ENCODE results near the gene POLR1G. TPM values are rescaled to one million over a fixed set of nuclear protein-coding genes. Genes with fewer than 3 reads are reported as not detected.
A peak's percentile ranks its signal among the peaks of the same experiment; 100 is the strongest.

The POLR1G gene
- total and polyA plus RNA-seq, 9 of the 15 experiments (the other 6 are each of a cell fraction or from before 2014, with no cell fraction given): 3.0 to 50.1 (median 27.4) TPM

DNA sequence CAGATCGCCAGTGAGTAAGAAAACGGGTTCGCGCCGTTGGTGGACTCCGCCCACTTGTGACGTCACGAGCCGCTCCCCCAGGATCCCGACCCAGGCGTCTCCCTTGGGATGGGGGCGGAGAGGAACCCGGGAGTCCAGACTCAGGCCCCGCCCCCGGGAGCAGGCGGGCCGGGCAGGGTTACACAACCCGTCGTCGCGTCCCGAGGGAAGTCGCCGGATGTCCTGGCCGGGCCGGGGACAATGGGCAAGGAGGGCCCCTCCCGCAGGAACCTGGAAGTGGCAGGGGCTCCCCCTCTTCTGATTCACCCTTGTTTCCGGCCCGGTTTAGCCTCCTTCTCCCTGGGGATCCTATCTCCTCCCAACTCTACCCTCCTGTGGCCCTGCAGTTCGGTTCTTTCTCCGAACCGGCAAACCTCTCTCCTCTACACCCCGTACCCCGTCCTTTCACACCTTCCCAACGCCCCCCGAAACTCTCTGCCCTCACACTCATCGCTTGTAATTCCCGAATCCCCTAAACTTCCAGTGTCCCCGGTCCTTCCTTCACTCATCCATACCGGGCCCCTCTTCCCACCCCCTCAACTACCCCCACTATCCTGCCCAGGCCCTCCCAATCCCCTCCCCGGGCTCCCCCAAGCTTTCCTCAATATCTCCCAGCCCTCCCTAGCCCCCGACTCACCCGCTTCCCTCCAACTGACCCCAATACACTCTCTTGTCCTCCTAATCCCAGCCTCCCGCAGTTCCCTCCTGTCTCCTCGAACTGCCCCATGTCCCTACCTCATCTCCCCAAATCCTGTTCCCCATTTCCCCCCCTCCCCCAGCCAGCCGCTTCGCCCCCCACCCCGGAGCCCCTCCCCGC, 37.2 kb downstream of the POLR1G start (continued):
- TF ChIP-seq, protein P1, sequence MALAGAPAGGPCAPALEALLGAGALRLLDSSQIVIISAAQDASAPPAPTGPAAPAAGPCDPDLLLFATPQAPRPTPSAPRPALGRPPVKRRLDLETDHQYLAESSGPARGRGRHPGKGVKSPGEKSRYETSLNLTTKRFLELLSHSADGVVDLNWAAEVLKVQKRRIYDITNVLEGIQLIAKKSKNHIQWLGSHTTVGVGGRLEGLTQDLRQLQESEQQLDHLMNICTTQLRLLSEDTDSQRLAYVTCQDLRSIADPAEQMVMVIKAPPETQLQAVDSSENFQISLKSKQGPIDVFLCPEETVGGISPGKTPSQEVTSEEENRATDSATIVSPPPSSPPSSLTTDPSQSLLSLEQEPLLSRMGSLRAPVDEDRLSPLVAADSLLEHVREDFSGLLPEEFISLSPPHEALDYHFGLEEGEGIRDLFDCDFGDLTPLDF (CRISPR knock-in tag; IDR thresholded peaks at IDR 0.05): 0 out of 2 replicates have a peak, but pooled peaks have one; percentile 60
- TF ChIP-seq, protein P2, sequence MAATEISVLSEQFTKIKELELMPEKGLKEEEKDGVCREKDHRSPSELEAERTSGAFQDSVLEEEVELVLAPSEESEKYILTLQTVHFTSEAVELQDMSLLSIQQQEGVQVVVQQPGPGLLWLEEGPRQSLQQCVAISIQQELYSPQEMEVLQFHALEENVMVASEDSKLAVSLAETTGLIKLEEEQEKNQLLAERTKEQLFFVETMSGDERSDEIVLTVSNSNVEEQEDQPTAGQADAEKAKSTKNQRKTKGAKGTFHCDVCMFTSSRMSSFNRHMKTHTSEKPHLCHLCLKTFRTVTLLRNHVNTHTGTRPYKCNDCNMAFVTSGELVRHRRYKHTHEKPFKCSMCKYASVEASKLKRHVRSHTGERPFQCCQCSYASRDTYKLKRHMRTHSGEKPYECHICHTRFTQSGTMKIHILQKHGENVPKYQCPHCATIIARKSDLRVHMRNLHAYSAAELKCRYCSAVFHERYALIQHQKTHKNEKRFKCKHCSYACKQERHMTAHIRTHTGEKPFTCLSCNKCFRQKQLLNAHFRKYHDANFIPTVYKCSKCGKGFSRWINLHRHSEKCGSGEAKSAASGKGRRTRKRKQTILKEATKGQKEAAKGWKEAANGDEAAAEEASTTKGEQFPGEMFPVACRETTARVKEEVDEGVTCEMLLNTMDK (IDR thresholded peaks at IDR 0.05; ENCODE audit: borderline replicate concordance, insufficient read depth, low read depth, low read length, poor library complexity, severe bottlenecking): no peak
- TF ChIP-seq FOSL1 (tag; conservative IDR thresholded peaks at IDR 0.05) (peak; percentile 82), ZC3H4 (CRISPR knock-in tag; IDR thresholded peaks at IDR 0.05; ENCODE audit: borderline replicate concordance) (0 out of 2 replicates have a peak, but pooled peaks have one; percentile 33), NCOA4 (IDR thresholded peaks at IDR 0.05; ENCODE audit: partially characterized antibody) (no peak), RFX5 (IDR thresholded peaks at IDR 0.05; ENCODE audit: low read depth, low read length) (0 out of 2 replicates have a peak, but pooled peaks have one; percentile 34), ASH1L (IDR thresholded peaks at IDR 0.05; ENCODE audit: borderline replicate concordance, low read depth, partially characterized antibody) (peak; percentile 37), COPS2 (conservative IDR thresholded peaks at IDR 0.05) (no peak), DDX20 (tag; IDR thresholded peaks at IDR 0.05; ENCODE audit: low read depth) (no peak), ZNF253 (CRISPR knock-in tag; conservative IDR thresholded peaks at IDR 0.05) (no peak), ZFPM2 (CRISPR knock-in tag; IDR thresholded peaks at IDR 0.05) (no peak), MYBL2 (IDR thresholded peaks at IDR 0.05; ENCODE audit: low read depth) (no peak), MYBL2 (CRISPR knock-in tag; IDR thresholded peaks at IDR 0.05; ENCODE audit: borderline replicate concordance) (no peak), MCM7 (IDR thresholded peaks at IDR 0.05) (no peak), CCNT2 (IDR thresholded peaks at IDR 0.05; ENCODE audit: borderline replicate concordance, extremely low read depth, insufficient read length, low read depth, low read length) (peak; percentile 92), WHSC1 (IDR thresholded peaks at IDR 0.05; ENCODE audit: low read length) (no peak), CBX3 (IDR thresholded peaks at IDR 0.05; ENCODE audit: borderline replicate concordance in 1 of 2, low read length in 2 of 2) (no peak), SLC30A9 (CRISPR knock-in tag; IDR thresholded peaks at IDR 0.05) (no peak), PML (IDR thresholded peaks at IDR 0.05; ENCODE audit: low read length) (no peak), PHF20 (IDR thresholded peaks at IDR 0.05; ENCODE audit: partially characterized antibody) (no peak)
- TF ChIP-seq, protein P3, sequence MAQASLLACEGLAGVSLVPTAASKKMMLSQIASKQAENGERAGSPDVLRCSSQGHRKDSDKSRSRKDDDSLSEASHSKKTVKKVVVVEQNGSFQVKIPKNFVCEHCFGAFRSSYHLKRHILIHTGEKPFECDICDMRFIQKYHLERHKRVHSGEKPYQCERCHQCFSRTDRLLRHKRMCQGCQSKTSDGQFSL (CRISPR knock-in tag; IDR thresholded peaks at IDR 0.05): peak; percentile 48; the same call in 1 of the 2 replicates
- TF ChIP-seq, protein P3 (tag; IDR thresholded peaks at IDR 0.05): peak in 1 of 2 experiments; percentile 32; a peak in 2 of 4 replicates
- TF ChIP-seq, protein P4, sequence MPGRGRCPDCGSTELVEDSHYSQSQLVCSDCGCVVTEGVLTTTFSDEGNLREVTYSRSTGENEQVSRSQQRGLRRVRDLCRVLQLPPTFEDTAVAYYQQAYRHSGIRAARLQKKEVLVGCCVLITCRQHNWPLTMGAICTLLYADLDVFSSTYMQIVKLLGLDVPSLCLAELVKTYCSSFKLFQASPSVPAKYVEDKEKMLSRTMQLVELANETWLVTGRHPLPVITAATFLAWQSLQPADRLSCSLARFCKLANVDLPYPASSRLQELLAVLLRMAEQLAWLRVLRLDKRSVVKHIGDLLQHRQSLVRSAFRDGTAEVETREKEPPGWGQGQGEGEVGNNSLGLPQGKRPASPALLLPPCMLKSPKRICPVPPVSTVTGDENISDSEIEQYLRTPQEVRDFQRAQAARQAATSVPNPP (IDR thresholded peaks at IDR 0.05; ENCODE audit: borderline replicate concordance, insufficient read depth, insufficient read length): no peak

Measured in K562 (cell line).